NCI-H128 (cell line): ENCODE measurements around the gene ZNF93.
"Not testable (repeated sequence)": the region's sequence is repeated elsewhere in the genome, so short reads cannot be mapped to it uniquely, and the experiment has no call there.

Experiments
- DNase-seq: peaks from one replicate; lab custom pipeline; 2025; ENCODE audit not compliant: unreplicated experiment; lab: John Stamatoyannopoulos, UW

ZNF93 gene

DNA sequence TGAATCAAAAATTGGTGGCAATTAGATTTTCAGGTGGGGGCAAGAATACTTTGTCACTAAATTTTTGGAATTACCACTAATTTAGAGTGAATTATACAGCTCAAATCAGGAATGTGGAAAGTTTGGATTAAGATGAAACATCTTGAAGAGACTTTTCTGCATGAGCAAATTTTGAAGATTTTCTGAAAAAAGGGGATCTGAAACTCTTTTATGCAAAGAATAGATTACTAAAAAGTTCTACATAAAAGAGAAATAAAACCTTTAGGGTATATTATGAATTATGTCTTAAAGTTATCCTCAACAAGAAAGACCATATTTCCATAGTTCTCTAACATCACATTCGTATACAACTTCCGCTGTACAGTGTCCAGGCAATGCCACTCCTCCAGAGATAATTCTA is 36.7 kb downstream of the ZNF93 start:
- DNase-seq: no peak

GRCh38 chr19:19938449-19938848 is 37.7 kb downstream of the ZNF93 start:
- no peak for DNase-seq

- DNase-seq: no peak
Observed at GRCh38 chr19:19943848-19944582, 43.3 kb downstream of the ZNF93 start.

GRCh38 chr19:19944583-19944880 is 43.8 kb downstream of the ZNF93 start:
- no peak for DNase-seq

GRCh38 chr19:19946226-19946625 is 45.5 kb downstream of the ZNF93 start:
- no peak for DNase-seq

DNA sequence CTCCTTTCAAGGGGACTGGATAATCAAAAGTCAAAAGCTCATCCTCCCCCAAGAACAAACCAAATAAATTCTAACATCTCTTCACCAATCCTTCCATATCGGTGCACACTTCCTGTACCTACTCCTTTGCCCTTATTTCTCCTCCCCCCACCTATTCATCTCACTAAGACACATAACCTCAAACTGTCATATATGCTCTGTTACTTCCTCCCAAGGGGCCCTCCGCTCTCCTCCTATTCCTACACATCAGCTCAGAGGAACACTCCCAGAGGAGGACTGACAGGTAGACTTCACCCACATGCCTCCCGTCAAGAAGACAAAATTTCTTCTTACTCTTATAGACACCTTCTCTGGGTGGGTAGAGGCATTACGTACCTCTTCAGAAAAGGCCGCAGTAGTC is 48.1 kb downstream of the ZNF93 start:
- no peak for DNase-seq

- DNase-seq: no peak
Observed at GRCh38 chr19:19955208-19955607, 54.5 kb downstream of the ZNF93 start.

DNA sequence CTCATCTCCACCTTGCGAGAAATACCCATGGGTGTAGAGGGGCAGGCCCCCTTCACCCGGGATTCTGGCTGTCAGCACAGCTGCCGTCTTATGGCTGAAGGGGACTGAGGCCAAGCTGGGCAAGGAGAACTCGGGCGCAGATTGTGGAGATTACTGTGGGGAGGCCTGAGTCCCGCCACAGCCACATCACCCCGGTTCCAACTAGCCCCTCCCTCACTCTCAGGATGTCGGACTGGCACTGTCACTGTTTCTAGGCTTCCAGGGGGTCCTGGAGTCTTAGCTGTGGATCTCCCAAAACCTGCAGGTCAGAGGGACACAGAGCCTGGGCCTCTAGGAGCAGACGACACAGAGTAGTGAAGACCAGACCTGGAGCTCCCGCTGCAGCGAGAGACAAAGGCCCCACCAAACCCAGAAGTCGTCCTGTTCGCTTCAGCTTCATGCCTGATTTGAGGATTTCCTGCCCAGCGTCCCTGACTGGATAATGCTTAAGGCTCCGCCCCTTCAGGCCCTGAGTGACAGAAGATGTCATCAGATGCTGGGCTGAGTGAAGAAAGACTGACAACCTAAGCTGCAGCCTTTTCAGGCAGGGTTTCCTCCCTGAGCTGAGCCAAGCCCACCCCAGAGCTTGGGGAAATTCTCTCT is 55.8 kb downstream of the ZNF93 start:
- no peak for DNase-seq

- DNase-seq: not testable (repeated sequence)
Observed at GRCh38 chr19:19957766-19958165, 57.0 kb downstream of the ZNF93 start.

- DNase-seq: peak; percentile 47
Observed at GRCh38 chr19:19959151-19959799, 58.5 kb downstream of the ZNF93 start.

- DNase-seq: no peak
Observed at GRCh38 chr19:19964416-19964815, 63.7 kb downstream of the ZNF93 start.

GRCh38 chr19:19966126-19966525 is 65.4 kb downstream of the ZNF93 start:
- DNase-seq: not testable (repeated sequence)

DNA sequence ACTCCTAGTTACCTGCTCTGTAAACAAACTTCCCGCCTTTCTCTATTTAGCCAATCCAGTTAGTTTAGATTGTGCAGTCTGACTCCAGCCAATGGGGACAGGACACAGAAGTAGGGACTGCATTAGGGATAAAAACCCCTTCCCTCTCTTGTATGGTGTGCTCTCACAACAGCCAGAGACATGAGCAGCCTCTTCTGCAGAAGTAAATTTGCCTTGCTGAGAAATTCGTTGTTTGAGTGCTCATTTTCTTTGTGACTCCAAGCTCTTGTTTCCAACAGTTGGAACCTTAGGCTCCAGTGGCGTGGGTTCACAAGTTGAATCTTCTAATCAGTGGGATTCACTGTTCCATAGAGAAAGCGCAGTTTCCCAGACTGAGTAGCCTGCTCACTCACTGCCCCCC is 66.1 kb downstream of the ZNF93 start:
- no peak for DNase-seq
